ENCODE data around the gene NQO1.

The NQO1 gene

GRCh38 chr16:69754469-69755310 is 28.3 kb upstream of the NQO1 start, which contains the start of gene NOB1:
NOB1 (minus strand) TSS chr16:69754926; CDS start chr16:69754910, 16 bp downstream.
- peak; percentile 86 for TF ChIP-seq CTCF (IDR thresholded peaks at IDR 0.05; ENCODE audit: insufficient read depth, missing control alignments)
- peak; percentile 39 for DNase-seq (ENCODE audit: insufficient read length, low spot score)
- no peak for FAIRE-seq

- FAIRE-seq (no peak), DNase-seq (ENCODE audit: insufficient read length, low spot score) (no peak)
- TF ChIP-seq CTCF (IDR thresholded peaks at IDR 0.05; ENCODE audit: insufficient read depth, missing control alignments) = no peak
Observed at GRCh38 chr16:69754143-69754468, 27.7 kb upstream of the NQO1 start.

- no peak for FAIRE-seq
- no peak for TF ChIP-seq CTCF (IDR thresholded peaks at IDR 0.05; ENCODE audit: insufficient read depth, missing control alignments)
Observed at GRCh38 chr16:69748694-69749345, 22.5 kb upstream of the NQO1 start.

GRCh38 chr16:69747115-69747514 is 20.8 kb upstream of the NQO1 start:
- no peak for TF ChIP-seq CTCF (IDR thresholded peaks at IDR 0.05; ENCODE audit: insufficient read depth, missing control alignments)
- no peak for FAIRE-seq
- no peak for DNase-seq (ENCODE audit: insufficient read length, low spot score)

More at GRCh38 chr16:69748694-69749345, 22.5 kb upstream of the NQO1 start:
- no peak for DNase-seq (ENCODE audit: insufficient read length, low spot score)

GRCh38 chr16:69745959-69746358 is 19.6 kb upstream of the NQO1 start:
- TF ChIP-seq CTCF (IDR thresholded peaks at IDR 0.05; ENCODE audit: insufficient read depth, missing control alignments) = no peak
- FAIRE-seq (no peak), DNase-seq (ENCODE audit: insufficient read length, low spot score) (no peak)

- FAIRE-seq = no peak
- no peak for DNase-seq (ENCODE audit: insufficient read length, low spot score)
- no peak for TF ChIP-seq CTCF (IDR thresholded peaks at IDR 0.05; ENCODE audit: insufficient read depth, missing control alignments)
Observed at GRCh38 chr16:69745232-69745612, 18.9 kb upstream of the NQO1 start.
